ENCODE results near the gene HOXA3. TPM values are rescaled to one million over a fixed set of nuclear protein-coding genes. Genes with fewer than 3 reads are reported as not detected.

HOXA3 gene
- total and polyA plus RNA-seq, 10 of the 15 experiments (the other 5 are each of a cell fraction or from before 2014, with no cell fraction given): 0.05 TPM; not detected in 9

- CTCF ChIA-PET: no interaction called here
- H3K9ac ChIP-seq (ENCODE audit: control insufficient read depth, insufficient read depth, low read length): no peak overlapping the region
- H3K4me1 ChIP-seq (ENCODE audit: control insufficient read depth, insufficient read depth, low read length): no peaks in the 10 kb centered on the region
- no peak overlapping the region for H3K4me2 ChIP-seq (ENCODE audit: control insufficient read depth, insufficient read depth)
- H2AFZ ChIP-seq (ENCODE audit: control insufficient read depth, low read depth, low read length): no peak overlapping the region
- in situ Hi-C loops (cut with MboI) (no loop called here), intact Hi-C loops (cut with micrococcal nuclease; ENCODE audit: unreplicated experiment) (no loop called here)
- SMC1A ChIA-PET (ENCODE audit: uncharacterized antibody, unreplicated experiment): no interaction called here
- no peak overlapping the region for H3K27ac ChIP-seq (ENCODE audit: control insufficient read depth, insufficient read depth)
- no peaks in the 10 kb centered on the region; the same call in 1 of the 2 replicates for H4K20me1 ChIP-seq (ENCODE audit: control insufficient read depth, insufficient read depth)
- POLR2A ChIA-PET: no interaction called here
- no peaks in the 10 kb centered on the region for H3K36me3 ChIP-seq (ENCODE audit: control insufficient read depth in 2 of 2, insufficient read depth in 2 of 2, low read length in 1 of 2)
- ATAC-seq (no peak), FAIRE-seq (no peak), DNase-seq (ENCODE audit: low read depth, low spot score) (no peak)
- H3K27me3 ChIP-seq (replicated peaks in 1 of 2; ENCODE audit: control insufficient read depth in 2 of 2, insufficient read depth in 2 of 2, low read length in 1 of 2): no peaks in the 10 kb centered on the region
- WGBS (ENCODE audit: insufficient coverage, insufficient replicate concordance, low lambda C conversion rate, missing lambda C conversion rate): 55% methylated on average over 4 of the region's 4 CpGs
- no peak overlapping the region for H3K4me3 ChIP-seq
- RAD21 ChIA-PET (ENCODE audit: unreplicated experiment): no interaction called here
- no TSS peak for BruUV-seq (replicated peaks)
- no peaks in the 10 kb centered on the region for H3K9me3 ChIP-seq (replicated peaks; ENCODE audit: control insufficient read depth, insufficient read depth, low read length)
- no peaks in the 10 kb centered on the region for H3K79me2 ChIP-seq (ENCODE audit: control insufficient read depth, insufficient read depth, low read length)
- TF ChIP-seq MTA3 (IDR thresholded peaks at IDR 0.05; ENCODE audit: borderline replicate concordance, low read length): no peak
- TF ChIP-seq KAT2A (conservative IDR thresholded peaks at IDR 0.05; ENCODE audit: control insufficient read depth, low read depth, low read length): no peak
- TF ChIP-seq, protein P1, sequence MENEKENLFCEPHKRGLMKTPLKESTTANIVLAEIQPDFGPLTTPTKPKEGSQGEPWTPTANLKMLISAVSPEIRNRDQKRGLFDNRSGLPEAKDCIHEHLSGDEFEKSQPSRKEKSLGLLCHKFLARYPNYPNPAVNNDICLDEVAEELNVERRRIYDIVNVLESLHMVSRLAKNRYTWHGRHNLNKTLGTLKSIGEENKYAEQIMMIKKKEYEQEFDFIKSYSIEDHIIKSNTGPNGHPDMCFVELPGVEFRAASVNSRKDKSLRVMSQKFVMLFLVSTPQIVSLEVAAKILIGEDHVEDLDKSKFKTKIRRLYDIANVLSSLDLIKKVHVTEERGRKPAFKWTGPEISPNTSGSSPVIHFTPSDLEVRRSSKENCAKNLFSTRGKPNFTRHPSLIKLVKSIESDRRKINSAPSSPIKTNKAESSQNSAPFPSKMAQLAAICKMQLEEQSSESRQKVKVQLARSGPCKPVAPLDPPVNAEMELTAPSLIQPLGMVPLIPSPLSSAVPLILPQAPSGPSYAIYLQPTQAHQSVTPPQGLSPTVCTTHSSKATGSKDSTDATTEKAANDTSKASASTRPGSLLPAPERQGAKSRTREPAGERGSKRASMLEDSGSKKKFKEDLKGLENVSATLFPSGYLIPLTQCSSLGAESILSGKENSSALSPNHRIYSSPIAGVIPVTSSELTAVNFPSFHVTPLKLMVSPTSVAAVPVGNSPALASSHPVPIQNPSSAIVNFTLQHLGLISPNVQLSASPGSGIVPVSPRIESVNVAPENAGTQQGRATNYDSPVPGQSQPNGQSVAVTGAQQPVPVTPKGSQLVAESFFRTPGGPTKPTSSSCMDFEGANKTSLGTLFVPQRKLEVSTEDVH (IDR thresholded peaks at IDR 0.05; ENCODE audit: low read depth, partially characterized antibody): no peak
- no peak for TF ChIP-seq ESRRA (IDR thresholded peaks at IDR 0.05; ENCODE audit: low read length)
- TF ChIP-seq MTA2 (IDR thresholded peaks at IDR 0.05; ENCODE audit: low read depth): no peak
- TF ChIP-seq, protein P2, sequence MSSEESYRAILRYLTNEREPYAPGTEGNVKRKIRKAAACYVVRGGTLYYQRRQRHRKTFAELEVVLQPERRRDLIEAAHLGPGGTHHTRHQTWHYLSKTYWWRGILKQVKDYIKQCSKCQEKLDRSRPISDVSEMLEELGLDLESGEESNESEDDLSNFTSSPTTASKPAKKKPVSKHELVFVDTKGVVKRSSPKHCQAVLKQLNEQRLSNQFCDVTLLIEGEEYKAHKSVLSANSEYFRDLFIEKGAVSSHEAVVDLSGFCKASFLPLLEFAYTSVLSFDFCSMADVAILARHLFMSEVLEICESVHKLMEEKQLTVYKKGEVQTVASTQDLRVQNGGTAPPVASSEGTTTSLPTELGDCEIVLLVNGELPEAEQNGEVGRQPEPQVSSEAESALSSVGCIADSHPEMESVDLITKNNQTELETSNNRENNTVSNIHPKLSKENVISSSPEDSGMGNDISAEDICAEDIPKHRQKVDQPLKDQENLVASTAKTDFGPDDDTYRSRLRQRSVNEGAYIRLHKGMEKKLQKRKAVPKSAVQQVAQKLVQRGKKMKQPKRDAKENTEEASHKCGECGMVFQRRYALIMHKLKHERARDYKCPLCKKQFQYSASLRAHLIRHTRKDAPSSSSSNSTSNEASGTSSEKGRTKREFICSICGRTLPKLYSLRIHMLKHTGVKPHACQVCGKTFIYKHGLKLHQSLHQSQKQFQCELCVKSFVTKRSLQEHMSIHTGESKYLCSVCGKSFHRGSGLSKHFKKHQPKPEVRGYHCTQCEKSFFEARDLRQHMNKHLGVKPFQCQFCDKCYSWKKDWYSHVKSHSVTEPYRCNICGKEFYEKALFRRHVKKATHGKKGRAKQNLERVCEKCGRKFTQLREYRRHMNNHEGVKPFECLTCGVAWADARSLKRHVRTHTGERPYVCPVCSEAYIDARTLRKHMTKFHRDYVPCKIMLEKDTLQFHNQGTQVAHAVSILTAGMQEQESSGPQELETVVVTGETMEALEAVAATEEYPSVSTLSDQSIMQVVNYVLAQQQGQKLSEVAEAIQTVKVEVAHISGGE (CRISPR knock-in tag; IDR thresholded peaks at IDR 0.05): no peak
- no peak for TF ChIP-seq SIX5 (IDR thresholded peaks at IDR 0.05; ENCODE audit: low read depth, low read length, severe bottlenecking)
- no peak for TF ChIP-seq RB1 (IDR thresholded peaks at IDR 0.05; ENCODE audit: borderline replicate concordance)
- TF ChIP-seq ZNF24 (IDR thresholded peaks at IDR 0.05): no peak
- TF ChIP-seq CUX1 (IDR thresholded peaks at IDR 0.05; ENCODE audit: insufficient replicate concordance, low read depth, low read length): no peak
- TF ChIP-seq KDM1A (IDR thresholded peaks at IDR 0.05; ENCODE audit: borderline replicate concordance): no peak
- no peak for TF ChIP-seq NR2F1 (conservative IDR thresholded peaks at IDR 0.05)
- no peak for TF ChIP-seq MYC (IDR thresholded peaks at IDR 0.05; ENCODE audit: insufficient read depth, insufficient read length, insufficient replicate concordance, low read length, severe bottlenecking)
- no peak for TF ChIP-seq YBX1 (IDR thresholded peaks at IDR 0.05)
Observed at GRCh38 chr7:27112361-27112760, 40.0 kb downstream of the HOXA3 start.

Measured in GM12878 (cell line).